HUES64 (cell line): Measurements from ENCODE around the gene SAPCD2.

Source experiments
- H3K27ac ChIP-seq: 2 replicates; pipeline ENCODE4 v1.7.0; 2013; ENCODE audit warnings: low read depth, low read length, inconsistent platforms
- H3K27me3 ChIP-seq: 2 replicates; pipeline ENCODE4 v1.6.1; 2013; ENCODE audit warnings: mild to moderate bottlenecking, low read length; ENCODE audit not compliant: insufficient read depth
- H3K36me3 ChIP-seq: 2 replicates; pipeline ENCODE4 v1.6.1; 2013; ENCODE audit warnings: mild to moderate bottlenecking, low read length; ENCODE audit not compliant: insufficient read depth
- H3K4me1 ChIP-seq: 2 replicates; pipeline ENCODE4 v1.6.1; 2013; ENCODE audit warnings: mild to moderate bottlenecking, low read length, moderate library complexity; ENCODE audit not compliant: insufficient read depth
- H3K4me3 ChIP-seq: 2 replicates; pipeline ENCODE4 v1.5.1; 2013; ENCODE audit warnings: mild to moderate bottlenecking, low read length, moderate library complexity
- H3K9ac ChIP-seq: 2 replicates; pipeline ENCODE4 v1.6.1; 2013; ENCODE audit warnings: mild to moderate bottlenecking, low read depth, low read length
- H3K9me3 ChIP-seq: 2 replicates; pipeline ENCODE4 v1.6.1; 2013; ENCODE audit warnings: low read depth, low read length; ENCODE audit not compliant: insufficient read depth
- WGBS: fragments of 150-250, 120-280 bp; methylation state at CpG from one replicate; pipeline ENCODE4 v1.1.7; 2013; ENCODE audit warnings: missing lambda C conversion rate; 5-methylcytosine and 5-hydroxymethylcytosine counted together

Gene SAPCD2

DNA sequence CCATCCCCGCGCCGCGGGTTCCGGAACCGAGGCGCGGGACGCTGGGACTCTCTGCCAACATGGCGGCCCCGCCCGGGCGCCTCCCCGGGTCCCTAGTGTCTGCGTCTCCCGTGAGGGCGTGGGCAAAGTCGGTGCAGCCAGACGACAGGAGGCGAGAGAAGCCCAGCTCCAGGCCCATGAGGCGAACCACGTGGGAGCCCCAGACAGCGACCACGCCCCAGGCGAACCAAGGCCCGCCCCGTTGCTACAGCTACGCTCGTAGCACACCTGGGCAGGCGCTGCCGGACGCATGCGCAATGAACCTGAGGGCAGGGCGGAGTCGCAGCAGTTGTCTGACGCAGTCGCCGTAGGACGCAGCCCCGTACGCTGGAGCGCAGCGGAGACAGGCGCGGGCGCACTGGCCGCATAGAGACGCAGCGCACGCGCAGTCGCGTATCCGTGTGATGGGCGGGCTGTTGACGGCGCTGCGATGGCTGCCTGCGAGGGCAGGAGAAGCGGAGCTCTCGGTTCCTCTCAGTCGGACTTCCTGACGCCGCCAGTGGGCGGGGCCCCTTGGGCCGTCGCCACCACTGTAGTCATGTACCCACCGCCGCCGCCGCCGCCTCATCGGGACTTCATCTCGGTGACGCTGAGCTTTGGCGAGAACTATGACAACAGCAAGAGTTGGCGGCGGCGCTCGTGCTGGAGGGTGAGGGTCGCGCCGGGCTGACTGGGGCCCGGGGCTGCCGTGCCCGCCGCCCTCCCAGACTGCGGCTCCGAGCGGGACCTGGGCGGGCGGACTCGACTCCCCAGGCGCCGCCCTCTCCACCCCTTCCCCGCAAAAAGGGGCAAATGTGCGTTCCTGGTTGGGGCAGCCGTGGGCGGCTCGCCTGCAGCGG lies 16.4 kb upstream of the SAPCD2 start, which contains the start of gene MAN1B1:
Gene MAN1B1 (plus strand): TSS at position 455 of the 878 bp plus-strand sequence. CDS start 15 bp downstream, at position 470.
- Histone ChIP-seq H3K9ac (peak within 1 kb of the TSS; percentile 74), H3K36me3 (peaks cover 16% of the 10 kb centered on the region), H3K4me1 (peaks cover 13% of the 10 kb centered on the region), H3K4me3 (peak within 1 kb of the TSS; percentile 68), H3K27me3 (peaks cover 5% of the 10 kb centered on the region), H3K9me3 (no peaks in the 10 kb centered on the region), H3K27ac (peak within 1 kb of the TSS; percentile 59)
- WGBS: under 1% methylated on average over 101 of the region's 101 CpGs

DNA sequence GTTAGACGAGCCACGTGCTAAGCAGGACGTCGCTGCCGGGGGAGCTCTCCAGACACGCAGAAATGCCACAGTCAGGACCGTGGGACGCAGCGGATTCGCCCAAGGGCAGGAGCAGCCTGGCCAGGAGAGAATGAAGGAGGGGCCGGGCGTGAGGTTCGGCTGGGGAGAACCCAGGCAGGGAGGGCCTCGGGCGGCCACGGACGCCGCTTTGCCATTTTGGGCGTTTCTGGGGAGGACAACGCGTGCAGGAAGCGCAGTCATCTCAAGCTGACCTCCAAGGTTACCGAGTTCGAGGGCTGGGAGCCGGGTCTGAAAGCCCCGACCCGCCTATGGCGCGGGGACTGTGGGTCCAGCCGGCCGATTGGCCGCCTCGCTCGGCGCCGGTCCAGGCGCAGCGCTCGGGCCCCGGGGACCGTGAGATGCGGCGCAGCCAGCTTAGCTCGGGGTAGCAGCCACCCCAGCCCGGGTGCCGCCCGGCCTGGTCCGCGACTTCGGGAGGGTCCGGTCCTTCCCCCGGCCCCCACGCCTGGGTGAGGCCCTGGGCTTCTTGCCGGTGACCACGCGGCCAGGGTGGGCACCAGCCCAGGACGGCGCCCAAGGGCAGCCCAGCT lies 15.7 kb upstream of the SAPCD2 start:
- WGBS: 6% methylated on average over 58 of the region's 58 CpGs
- peaks cover 13% of the 10 kb centered on the region for H3K4me1 ChIP-seq
- peak overlapping the region; percentile 46 for H3K27ac ChIP-seq
- H3K9me3 ChIP-seq: no peaks in the 10 kb centered on the region
- peak overlapping the region; percentile 68 for H3K4me3 ChIP-seq
- peak overlapping the region; percentile 74 for H3K9ac ChIP-seq
- peaks cover 15% of the 10 kb centered on the region for H3K36me3 ChIP-seq
- H3K27me3 ChIP-seq: peaks cover 5% of the 10 kb centered on the region

DNA sequence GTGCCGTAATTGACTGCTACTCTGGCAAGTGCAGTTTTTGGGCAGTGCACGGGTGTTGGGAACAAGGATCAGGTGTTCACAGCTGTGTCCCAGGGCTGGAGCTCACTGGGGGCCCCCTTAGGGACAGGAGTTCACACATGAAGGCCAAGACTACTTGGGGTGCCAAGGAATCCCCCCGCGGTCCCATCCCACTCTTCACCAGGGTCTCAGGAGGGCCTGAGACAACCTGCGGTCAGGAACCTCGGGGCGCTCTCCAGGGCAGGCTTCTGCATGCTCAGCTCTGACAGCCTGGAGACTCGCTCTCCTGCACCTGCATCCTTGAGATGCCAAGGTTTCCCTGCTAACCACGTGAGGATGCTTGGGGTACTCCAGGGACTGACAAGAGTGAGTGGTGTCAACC lies 14.2 kb upstream of the SAPCD2 start:
- Histone ChIP-seq H3K36me3 (peaks cover 10% of the 10 kb centered on the region), H3K9me3 (no peaks in the 10 kb centered on the region), H3K4me1 (peaks cover 13% of the 10 kb centered on the region), H3K27ac (no peak overlapping the region), H3K9ac (no peak overlapping the region), H3K27me3 (peaks cover 15% of the 10 kb centered on the region), H3K4me3 (no peak overlapping the region)
- 82% methylated on average over 9 of the region's 9 CpGs for WGBS

DNA sequence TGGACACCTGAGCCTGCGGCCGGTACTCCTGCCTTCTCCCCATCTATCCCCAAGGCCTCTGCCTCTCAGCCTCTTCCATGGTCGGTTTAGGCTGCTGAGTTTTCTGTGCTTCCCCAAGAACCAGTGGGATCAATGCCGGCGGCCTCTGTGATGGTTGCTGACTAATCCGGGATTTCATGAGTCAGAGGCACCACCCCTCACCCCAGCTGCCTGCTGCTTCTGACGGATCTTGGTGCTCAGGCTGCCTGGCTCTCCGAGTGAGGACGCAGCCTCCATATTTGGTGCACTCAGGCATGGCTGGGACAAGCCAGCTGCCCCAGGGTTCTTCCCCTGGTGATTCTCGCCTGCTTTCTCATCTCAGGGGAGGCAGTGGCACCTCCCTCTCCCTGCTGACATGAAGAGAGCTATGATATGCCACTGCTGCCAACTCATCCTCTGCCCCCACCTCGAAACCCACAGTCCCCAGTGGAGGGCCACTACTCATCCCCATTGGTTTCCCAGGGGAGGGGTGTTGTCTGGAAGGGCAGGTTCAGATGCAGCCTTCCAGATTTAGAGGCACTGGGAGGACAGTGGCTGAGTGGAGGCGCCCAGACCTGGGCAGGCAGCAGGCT lies 13.1 kb upstream of the SAPCD2 start:
- Histone ChIP-seq H3K9me3 (no peaks in the 10 kb centered on the region), H3K4me3 (no peak overlapping the region), H3K27me3 (peaks cover 25% of the 10 kb centered on the region), H3K9ac (peak overlapping the region; percentile 24; the same call in 1 of the 2 replicates), H3K36me3 (peaks cover 3% of the 10 kb centered on the region), H3K4me1 (peaks cover 15% of the 10 kb centered on the region), H3K27ac (no peak overlapping the region)
- WGBS: 58% methylated on average over 12 of the region's 12 CpGs

DNA sequence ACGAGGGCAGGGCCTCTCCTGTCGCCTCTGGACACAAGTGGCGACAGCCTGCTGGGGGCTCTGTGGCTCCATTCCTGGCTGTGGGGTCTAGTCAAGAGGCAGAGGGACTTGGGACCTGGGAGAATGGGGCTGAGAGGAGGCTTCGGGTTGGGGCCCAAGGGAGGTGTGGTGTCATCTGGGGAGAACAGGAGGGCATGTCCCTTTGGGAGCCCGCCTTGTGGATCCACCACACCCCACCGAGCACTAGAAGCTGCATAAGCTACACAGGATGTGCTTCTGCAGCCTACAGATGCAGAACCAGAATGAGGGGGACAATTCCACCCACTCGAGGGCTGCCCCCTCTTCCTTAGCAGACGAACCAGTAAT lies 12.6 kb upstream of the SAPCD2 start:
- peaks cover 31% of the 10 kb centered on the region for H3K27me3 ChIP-seq
- no peak overlapping the region for H3K9ac ChIP-seq
- 90% methylated on average over 8 of the region's 8 CpGs for WGBS
- H3K9me3 ChIP-seq: no peaks in the 10 kb centered on the region
- H3K36me3 ChIP-seq: no peaks in the 10 kb centered on the region
- H3K27ac ChIP-seq: no peak overlapping the region
- no peak overlapping the region for H3K4me3 ChIP-seq
- H3K4me1 ChIP-seq: peaks cover 15% of the 10 kb centered on the region

DNA sequence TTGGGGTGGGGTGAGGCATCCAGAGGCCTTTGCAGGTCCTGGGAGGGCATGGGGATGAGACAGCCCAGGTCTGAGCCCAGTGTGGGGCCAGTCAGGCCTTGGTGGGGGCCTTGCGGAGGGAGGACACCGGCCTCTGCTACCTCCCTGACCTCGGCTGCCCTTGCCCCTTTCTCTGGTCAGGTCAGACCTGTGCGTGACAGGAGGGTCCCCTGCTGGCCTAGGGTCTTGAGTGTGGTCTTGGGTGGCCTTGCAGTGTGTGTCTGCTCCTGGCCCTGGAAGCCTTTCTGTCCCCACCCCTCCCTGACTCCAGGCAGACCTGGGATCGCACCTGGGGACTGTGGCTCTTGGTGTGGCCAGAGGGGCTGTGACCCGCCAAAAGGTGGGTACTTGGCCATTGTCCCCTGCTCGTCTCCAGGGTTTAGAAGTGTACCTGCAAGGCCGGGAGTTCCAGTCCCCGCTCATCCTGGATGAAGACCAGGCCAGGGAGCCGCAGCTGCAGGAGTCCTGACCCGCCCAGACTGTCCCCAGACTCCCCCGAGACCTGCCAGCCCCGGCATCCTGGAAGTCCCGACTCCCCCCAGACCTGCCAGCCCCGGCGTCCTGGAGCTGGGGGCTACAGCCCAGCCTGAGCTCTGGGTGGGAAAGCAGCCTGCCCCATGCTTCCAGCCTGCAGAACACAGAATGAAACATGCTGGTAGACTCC lies 12.0 kb upstream of the SAPCD2 start:
- H3K4me3 ChIP-seq: no peak overlapping the region
- H3K36me3 ChIP-seq: no peaks in the 10 kb centered on the region
- no peak overlapping the region for H3K27ac ChIP-seq
- no peaks in the 10 kb centered on the region for H3K9me3 ChIP-seq
- 95% methylated on average over 16 of the region's 16 CpGs for WGBS
- H3K27me3 ChIP-seq: peaks cover 35% of the 10 kb centered on the region
- H3K4me1 ChIP-seq: peaks cover 10% of the 10 kb centered on the region; the same call in 1 of the 2 replicates
- H3K9ac ChIP-seq: no peak overlapping the region

DNA sequence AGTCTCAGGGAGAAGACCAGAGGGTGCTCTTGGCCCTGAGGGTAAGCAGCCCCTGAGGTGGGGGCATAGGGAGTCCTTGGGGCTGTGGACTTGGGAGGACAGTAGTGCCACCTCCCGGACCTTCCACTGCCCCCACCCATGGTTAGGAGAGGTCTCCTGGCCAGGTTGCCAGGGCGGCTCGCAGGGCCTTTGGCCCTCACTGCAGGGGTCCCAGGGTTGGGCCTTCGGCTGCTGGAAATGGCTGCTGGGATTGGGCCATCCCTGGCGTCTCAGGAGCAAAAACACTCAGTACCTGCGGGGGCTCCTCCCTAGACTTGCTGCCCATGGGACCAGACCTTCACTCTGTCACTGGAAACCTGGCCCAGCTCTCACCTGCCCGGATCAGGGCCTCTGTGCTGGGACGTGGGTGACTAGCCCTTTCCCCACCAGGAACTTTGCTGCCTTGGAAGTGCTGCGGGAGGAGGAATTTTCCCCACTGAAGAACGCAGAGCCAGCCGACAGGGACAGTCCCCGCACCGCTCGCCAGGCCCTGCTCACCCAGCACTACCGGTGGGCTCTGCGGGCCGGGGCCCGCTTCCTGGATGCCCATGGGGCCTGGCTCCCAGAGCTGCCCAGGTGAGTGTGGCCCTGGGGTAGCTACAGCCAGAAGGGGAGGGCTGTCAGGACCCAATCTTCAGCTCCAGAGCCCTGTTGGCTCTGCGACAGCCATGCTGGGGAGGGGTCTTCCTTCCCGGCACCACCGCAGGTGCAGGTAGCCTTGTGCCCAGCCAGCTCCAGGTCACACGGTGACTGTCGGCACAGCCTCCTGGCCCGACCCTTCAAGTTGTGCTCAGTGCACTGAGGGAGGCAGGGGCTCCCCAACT lies 10.1 kb upstream of the SAPCD2 start:
- Histone ChIP-seq H3K4me1 (peaks cover 10% of the 10 kb centered on the region; the same call in 1 of the 2 replicates), H3K4me3 (no peak overlapping the region), H3K9me3 (no peaks in the 10 kb centered on the region), H3K27ac (no peak overlapping the region), H3K9ac (no peak overlapping the region), H3K36me3 (no peaks in the 10 kb centered on the region), H3K27me3 (peaks cover 41% of the 10 kb centered on the region)
- WGBS: 92% methylated on average over 24 of the region's 24 CpGs

DNA sequence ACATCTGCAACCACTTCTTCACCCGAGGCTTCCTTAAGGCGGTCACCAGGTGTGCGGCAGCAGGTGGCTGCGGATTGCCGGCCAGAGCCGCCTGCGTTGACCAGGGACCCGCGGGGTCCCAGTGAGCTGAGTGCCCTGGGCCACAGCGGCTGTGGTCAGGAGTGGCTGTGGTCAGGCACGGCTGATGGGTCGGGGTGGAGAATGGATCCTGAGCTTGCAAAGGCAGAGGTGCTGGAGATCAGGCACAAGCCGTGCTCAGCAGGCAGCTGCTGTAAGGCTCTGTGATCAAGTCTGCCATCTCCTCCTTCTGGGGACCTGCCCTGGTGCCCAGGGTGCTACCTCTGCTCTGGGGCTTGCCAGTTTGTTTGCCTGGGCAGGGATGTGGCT lies 9.0 kb upstream of the SAPCD2 start:
- Histone ChIP-seq H3K9ac (no peak overlapping the region), H3K27ac (no peak overlapping the region), H3K4me1 (peaks cover 14% of the 10 kb centered on the region), H3K27me3 (peaks cover 41% of the 10 kb centered on the region), H3K9me3 (no peaks in the 10 kb centered on the region), H3K4me3 (no peak overlapping the region), H3K36me3 (no peaks in the 10 kb centered on the region)
- 85% methylated on average over 13 of the region's 13 CpGs for WGBS

DNA sequence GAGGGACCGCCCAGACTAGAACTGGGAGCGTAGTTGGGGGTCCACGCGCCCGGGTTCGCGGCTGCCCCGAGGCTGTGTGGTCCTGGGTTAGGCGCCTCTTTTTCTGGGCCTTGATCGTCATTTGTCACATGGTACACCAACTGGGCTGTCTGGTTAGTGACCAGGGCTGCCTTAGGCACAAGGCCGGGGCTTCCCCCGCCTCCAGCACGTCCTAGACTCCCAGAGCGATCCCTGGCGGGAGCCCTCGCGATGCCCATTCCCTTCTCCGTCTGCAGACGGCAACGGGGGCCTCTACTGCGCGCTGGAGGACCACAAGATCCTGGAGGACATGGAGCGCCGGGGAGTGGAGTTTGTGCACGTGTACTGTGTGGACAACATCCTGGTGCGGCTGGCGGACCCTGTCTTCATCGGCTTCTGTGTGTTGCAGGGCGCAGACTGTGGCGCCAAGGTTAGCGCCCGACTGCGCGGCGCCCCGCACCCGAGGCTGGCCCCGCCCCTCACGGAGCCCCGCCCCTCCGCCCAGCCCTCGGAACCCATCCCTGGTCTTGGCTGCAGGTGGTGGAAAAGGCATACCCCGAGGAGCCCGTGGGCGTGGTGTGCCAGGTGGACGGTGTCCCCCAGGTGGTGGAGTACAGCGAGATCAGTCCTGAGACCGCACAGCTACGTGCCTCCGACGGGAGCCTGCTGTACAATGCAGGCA lies 8.5 kb upstream of the SAPCD2 start:
- H3K27me3 ChIP-seq: peaks cover 41% of the 10 kb centered on the region
- H3K4me3 ChIP-seq: peak overlapping the region; percentile 58
- WGBS: 67% methylated on average over 51 of the region's 51 CpGs
- H3K9ac ChIP-seq: no peak overlapping the region
- peaks cover 14% of the 10 kb centered on the region for H3K4me1 ChIP-seq
- no peaks in the 10 kb centered on the region for H3K36me3 ChIP-seq
- H3K27ac ChIP-seq: no peak overlapping the region
- no peaks in the 10 kb centered on the region for H3K9me3 ChIP-seq
